A673 (cell line): ENCODE measurements around the gene LRRC4C. TPM values are rescaled to one million over a fixed set of nuclear protein-coding genes. Genes with fewer than 3 reads are reported as not detected.

Source experiments
- BruUV-seq: library from RNA; stranded (reverse); fragments of 400-500 nt; replicated peaks from 2 replicates; lab custom pipeline; 2021; lab: Mats Ljungman, UMichigan
- CTCF ChIA-PET: fragments of 300-600 bp; sonication (Branson Sonifier 250); formaldehyde crosslinking; loops from one replicate; lab custom pipeline; 2022; ENCODE audit warnings: antibody characterized with exemption; lab: Charles Lee
- POLR2A ChIA-PET: fragments of 300-600 bp; sonication (Branson Sonifier 250); formaldehyde crosslinking; loops from one replicate; lab custom pipeline; 2022; ENCODE audit warnings: antibody characterized with exemption; ENCODE audit not compliant: low non-redundant PET; lab: Charles Lee
- DNase-seq: peaks from one replicate; pipeline ENCODE4 v3.0.0-alpha.2; 2015; ENCODE audit warnings: low spot score
- H3K27ac ChIP-seq: fragments of 200-600 bp; sonication (generic); 2 replicates; pipeline ENCODE4 v1.5.1; 2016; ENCODE audit warnings: mixed run types, low read depth, mild to moderate bottlenecking, mixed read lengths, antibody characterized with exemption, low read length; ENCODE audit not compliant: poor library complexity, severe bottlenecking
- H3K27me3 ChIP-seq: fragments of 200-600 bp; sonication (generic); replicated peaks from 2 replicates; pipeline ENCODE4 v1.6.1; 2017; ENCODE audit warnings: mixed run types, low read depth, mild to moderate bottlenecking, mixed read lengths, antibody characterized with exemption, low read length; ENCODE audit not compliant: insufficient read depth, poor library complexity
- H3K36me3 ChIP-seq: fragments of 200-600 bp; sonication (generic); 2 replicates; pipeline ENCODE4 v1.6.1; 2016; ENCODE audit warnings: mixed run types, mild to moderate bottlenecking, mixed read lengths, antibody characterized with exemption, low read length; ENCODE audit not compliant: insufficient read depth, poor library complexity, severe bottlenecking
- H3K4me1 ChIP-seq: fragments of 200-600 bp; sonication (generic); 2 replicates; pipeline ENCODE4 v1.6.1; 2017; ENCODE audit warnings: mixed run types, mild to moderate bottlenecking, mixed read lengths, antibody characterized with exemption, low read length; ENCODE audit not compliant: insufficient read depth, poor library complexity, severe bottlenecking
- H3K4me3 ChIP-seq: fragments of 200-600 bp; sonication (generic); 2 replicates; pipeline ENCODE4 v1.5.1; 2016; ENCODE audit warnings: low read depth, mixed run types, mild to moderate bottlenecking, mixed read lengths, low read length; ENCODE audit not compliant: poor library complexity, severe bottlenecking
- H3K9me3 ChIP-seq: fragments of 200-600 bp; sonication (generic); 2 replicates; pipeline ENCODE4 v1.6.1; 2016; ENCODE audit warnings: mixed run types, low read depth, mild to moderate bottlenecking, mixed read lengths, antibody characterized with exemption, low read length; ENCODE audit not compliant: poor library complexity, severe bottlenecking
- EZH2 ChIP-seq: fragments of 200-600 bp; sonication (generic); IDR thresholded peaks from 2 replicates; pipeline ENCODE4 v1.6.1; 2017; ENCODE audit warnings: borderline replicate concordance, low read depth, mild to moderate bottlenecking, mixed read lengths, antibody characterized with exemption, low read length; ENCODE audit not compliant: poor library complexity, severe bottlenecking
- intact Hi-C: fragments of 100-400 bp; cut with micrococcal nuclease; formaldehyde crosslinking; loops from one replicate; pipeline ENCODE4 v1.10.0; 2022; ENCODE audit not compliant: unreplicated experiment
- total RNA-seq: library from RNA; stranded (reverse); gene quantifications from 2 replicates; pipeline ENCODE4 v1.2.3, GENCODE V29; 2021
- TF ChIP-seq, protein P1 (sequence below): fragments of 300-800, 200-600 bp; sonication (generic); conservative IDR thresholded peaks from 2 replicates; pipeline ENCODE4 v1.5.1; 2017; ENCODE audit warnings: low read depth, mild to moderate bottlenecking, antibody characterized with exemption, low read length, moderate library complexity, mixed read lengths

Gene LRRC4C
- total RNA-seq, 1 experiment from 2014 or later = 38.3 TPM

- DNase-seq = no peak
- Histone ChIP-seq H3K4me3 (no peak overlapping the region), H3K27me3 (no peaks in the 10 kb centered on the region), H3K27ac (no peak overlapping the region), H3K4me1 (no peaks in the 10 kb centered on the region), H3K36me3 (no peaks in the 10 kb centered on the region), H3K9me3 (no peaks in the 10 kb centered on the region)
- CTCF ChIA-PET = no interaction called here
- intact Hi-C loops = no loop called here
- no peak for TF ChIP-seq EZH2
- TF ChIP-seq, protein P1, sequence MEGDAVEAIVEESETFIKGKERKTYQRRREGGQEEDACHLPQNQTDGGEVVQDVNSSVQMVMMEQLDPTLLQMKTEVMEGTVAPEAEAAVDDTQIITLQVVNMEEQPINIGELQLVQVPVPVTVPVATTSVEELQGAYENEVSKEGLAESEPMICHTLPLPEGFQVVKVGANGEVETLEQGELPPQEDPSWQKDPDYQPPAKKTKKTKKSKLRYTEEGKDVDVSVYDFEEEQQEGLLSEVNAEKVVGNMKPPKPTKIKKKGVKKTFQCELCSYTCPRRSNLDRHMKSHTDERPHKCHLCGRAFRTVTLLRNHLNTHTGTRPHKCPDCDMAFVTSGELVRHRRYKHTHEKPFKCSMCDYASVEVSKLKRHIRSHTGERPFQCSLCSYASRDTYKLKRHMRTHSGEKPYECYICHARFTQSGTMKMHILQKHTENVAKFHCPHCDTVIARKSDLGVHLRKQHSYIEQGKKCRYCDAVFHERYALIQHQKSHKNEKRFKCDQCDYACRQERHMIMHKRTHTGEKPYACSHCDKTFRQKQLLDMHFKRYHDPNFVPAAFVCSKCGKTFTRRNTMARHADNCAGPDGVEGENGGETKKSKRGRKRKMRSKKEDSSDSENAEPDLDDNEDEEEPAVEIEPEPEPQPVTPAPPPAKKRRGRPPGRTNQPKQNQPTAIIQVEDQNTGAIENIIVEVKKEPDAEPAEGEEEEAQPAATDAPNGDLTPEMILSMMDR = no peak
- POLR2A ChIA-PET = interaction anchor here (0.5 kb wide), 1 partner anchor 147 kb away, joined by 5 read pairs; no protein-coding TSS in a partner anchor
- no TSS peak for BruUV-seq
Measured at GRCh38 chr11:40569947-40570531, 889.4 kb downstream of the LRRC4C start.

- DNase-seq = no peak
- H3K36me3 ChIP-seq = no peaks in the 10 kb centered on the region
- no peaks in the 10 kb centered on the region for H3K27me3 ChIP-seq
- ChIA-PET POLR2A (no interaction called here), CTCF (no interaction called here)
- intact Hi-C loops = no loop called here
- no peak overlapping the region for H3K27ac ChIP-seq
- H3K4me1 ChIP-seq = no peaks in the 10 kb centered on the region
- H3K9me3 ChIP-seq = no peaks in the 10 kb centered on the region
- BruUV-seq = no TSS peak
- TF ChIP-seq, protein P1 = no peak
- no peak for TF ChIP-seq EZH2
- no peak overlapping the region for H3K4me3 ChIP-seq
Measured at GRCh38 chr11:40567392-40567791, 892.1 kb downstream of the LRRC4C start.

- H3K4me1 ChIP-seq = no peaks in the 10 kb centered on the region
- no peak for DNase-seq
- H3K27ac ChIP-seq = no peak overlapping the region
- no peaks in the 10 kb centered on the region for H3K9me3 ChIP-seq
- TF ChIP-seq EZH2 = no peak
- CTCF ChIA-PET = no interaction called here
- H3K27me3 ChIP-seq = no peaks in the 10 kb centered on the region
- BruUV-seq = no TSS peak
- no peaks in the 10 kb centered on the region for H3K36me3 ChIP-seq
- POLR2A ChIA-PET = no interaction called here
- no peak overlapping the region for H3K4me3 ChIP-seq
- intact Hi-C loops = no loop called here
Measured at GRCh38 chr11:40544162-40544561, 915.3 kb downstream of the LRRC4C start.

DNA sequence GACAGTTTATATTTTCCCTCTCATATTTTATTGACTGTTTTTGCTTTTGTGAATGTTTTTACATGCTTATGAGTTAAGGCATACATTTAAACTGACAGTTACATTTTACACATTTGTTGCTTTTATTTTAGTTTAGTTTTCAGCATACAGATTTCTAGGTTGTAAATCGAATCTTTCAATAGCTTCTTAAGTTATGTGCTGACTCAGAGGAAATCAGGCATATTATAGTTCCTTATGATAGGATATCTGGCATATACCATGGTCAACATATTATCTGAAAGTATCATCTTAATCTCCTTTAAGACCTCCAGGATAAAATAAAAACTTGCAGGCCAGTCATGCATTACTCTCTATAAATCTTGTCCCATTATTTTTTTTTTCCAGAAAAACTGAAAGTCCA lies 916.6 kb downstream of the LRRC4C start:
- no peaks in the 10 kb centered on the region for H3K27me3 ChIP-seq
- H3K9me3 ChIP-seq = no peaks in the 10 kb centered on the region
- no TSS peak for BruUV-seq
- H3K4me3 ChIP-seq = no peak overlapping the region
- ChIA-PET POLR2A (no interaction called here), CTCF (no interaction called here)
- H3K27ac ChIP-seq = no peak overlapping the region
- TF ChIP-seq EZH2 = no peak
- TF ChIP-seq, protein P1 = no peak
- H3K4me1 ChIP-seq = no peaks in the 10 kb centered on the region
- no peak for DNase-seq
- intact Hi-C loops = no loop called here
- H3K36me3 ChIP-seq = no peaks in the 10 kb centered on the region
